Muscle layer of duodenum (tissue), 2 donors: ENCODE results near the gene SLMAP.
"Not testable (repeated sequence)": the region's sequence is repeated elsewhere in the genome, so short reads cannot be mapped to it uniquely, and the experiment has no call there.

Source experiments
- H3K27ac ChIP-seq: one replicate; pipeline ENCODE4 v1.7.0; 2013; ENCODE audit warnings: mild to moderate bottlenecking, low read length
- H3K27me3 ChIP-seq: one replicate; pipeline ENCODE4 v1.7.0; 2013; ENCODE audit warnings: low read depth, mild to moderate bottlenecking, control low read depth, low read length
- H3K36me3 ChIP-seq, 2 donors: one replicate each; pipeline ENCODE4 v1.7.0; 2013; ENCODE audit warnings: low read length in 2 of 2, control low read depth in 1 of 2, mild to moderate bottlenecking in 1 of 2; ENCODE audit not compliant: insufficient read depth in 2 of 2, control insufficient read depth in 1 of 2
- H3K4me1 ChIP-seq, 2 donors: one replicate each; pipeline ENCODE4 v1.7.0; 2013; ENCODE audit warnings: low read length in 2 of 2, mild to moderate bottlenecking in 2 of 2, control low read depth in 1 of 2, moderate library complexity in 1 of 2; ENCODE audit not compliant: insufficient read depth in 2 of 2, control insufficient read depth in 1 of 2
- H3K4me3 ChIP-seq, 2 donors: one replicate each; pipeline ENCODE4 v1.7.0; 2013; ENCODE audit warnings: low read length in 2 of 2, low read depth in 1 of 2, mild to moderate bottlenecking in 1 of 2
- H3K9me3 ChIP-seq, 2 donors: one replicate each; pipeline ENCODE4 v1.7.0; 2013; ENCODE audit warnings: low read length in 2 of 2, control low read depth in 1 of 2, mild to moderate bottlenecking in 1 of 2; ENCODE audit not compliant: control insufficient read depth in 1 of 2
- donor health status: healthy.

SLMAP gene

DNA sequence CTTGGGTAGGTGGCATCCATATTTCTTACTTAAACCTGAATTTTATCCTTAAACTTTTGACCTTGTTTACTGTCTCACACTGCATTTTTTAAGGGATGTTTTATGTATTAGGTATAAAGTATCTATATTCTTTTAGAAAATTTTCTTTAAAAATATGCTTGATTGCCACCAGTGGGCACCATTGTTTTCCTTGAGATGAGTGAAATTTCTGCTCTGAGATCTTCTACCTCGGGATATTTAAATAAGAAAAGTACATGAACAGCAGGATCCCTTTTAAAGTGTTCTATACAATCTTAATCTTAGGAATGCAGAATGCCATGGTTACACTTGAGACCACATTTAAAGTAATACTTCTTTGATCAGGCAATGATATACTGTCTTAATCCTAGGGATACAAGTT is 108.7 kb downstream of the SLMAP start:
- Histone ChIP-seq H3K36me3 (peaks cover 4 to 9% of the 10 kb centered on the region in 2 donors), H3K4me1 (no peaks in the 10 kb centered on the region), H3K27me3 (no peaks in the 10 kb centered on the region), H3K9me3 (no peaks in the 10 kb centered on the region), H3K4me3 (no peak overlapping the region), H3K27ac (no peak overlapping the region)

DNA sequence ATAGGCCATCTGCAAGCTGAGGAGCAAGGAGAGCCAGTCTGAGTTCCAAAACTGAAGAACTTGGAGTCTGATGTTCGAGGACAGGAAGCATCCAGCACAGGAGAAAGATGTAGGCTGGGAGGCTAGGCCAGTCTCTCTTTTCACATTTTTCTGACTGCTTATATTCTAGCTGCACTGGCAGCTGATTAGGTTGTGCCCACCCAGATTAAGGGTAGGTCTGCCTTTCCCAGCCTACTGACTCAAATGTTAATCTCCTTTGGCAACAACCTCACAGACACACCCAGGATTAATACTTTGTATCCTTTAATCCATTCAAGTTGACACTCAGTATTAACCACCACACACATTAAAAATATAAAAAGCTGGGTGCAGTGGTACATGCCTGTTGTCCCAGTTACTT is 113.0 kb downstream of the SLMAP start:
- not testable (repeated sequence) for H3K27ac ChIP-seq, H3K4me3 ChIP-seq, H3K36me3 ChIP-seq, H3K27me3 ChIP-seq, H3K9me3 ChIP-seq, H3K4me1 ChIP-seq

DNA sequence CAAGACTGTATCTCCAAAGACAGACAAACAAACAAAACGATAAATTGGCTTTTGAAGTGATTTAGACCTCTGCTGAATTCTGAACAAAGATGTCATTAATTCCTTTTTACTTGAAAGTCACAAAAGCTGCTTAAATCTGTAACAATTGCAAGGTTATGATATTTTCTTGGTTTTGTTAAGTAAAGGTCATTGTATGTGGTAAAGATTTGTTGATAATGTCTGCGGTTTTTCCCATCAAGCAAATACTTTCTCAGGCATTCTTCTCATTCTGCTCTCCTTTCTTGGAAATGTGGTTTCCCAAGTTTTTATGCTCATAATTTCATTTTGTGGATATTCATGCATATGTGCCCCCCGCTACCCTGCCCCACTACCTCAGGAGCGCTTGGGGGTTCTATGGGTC is 116.5 kb downstream of the SLMAP start:
- Histone ChIP-seq H3K4me3 (no peak overlapping the region), H3K4me1 (peaks cover 0 to 6% of the 10 kb centered on the region in 2 donors), H3K27me3 (no peaks in the 10 kb centered on the region), H3K9me3 (no peaks in the 10 kb centered on the region), H3K27ac (no peak overlapping the region), H3K36me3 (no peaks in the 10 kb centered on the region)

DNA sequence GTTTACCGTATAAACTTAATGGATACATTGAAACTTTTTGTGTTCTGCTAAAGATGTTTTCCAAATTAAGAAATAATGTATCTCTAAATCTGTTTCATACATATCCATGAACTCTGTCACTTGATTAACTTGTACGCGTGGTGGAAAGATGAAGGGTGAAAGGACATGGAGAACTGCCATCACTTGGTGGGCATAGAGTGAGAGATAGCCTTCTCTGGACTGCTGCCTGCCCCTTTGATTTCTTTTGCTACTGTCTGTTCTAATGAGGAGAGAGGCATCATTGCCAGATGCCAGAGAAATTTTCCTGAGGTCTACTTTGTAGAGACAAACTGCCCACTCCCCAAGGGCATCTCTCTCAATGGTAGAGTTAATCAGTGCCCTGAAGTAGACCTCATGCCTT is 120.5 kb downstream of the SLMAP start:
- H3K9me3 ChIP-seq, result no peaks in the 10 kb centered on the region
- H3K36me3 ChIP-seq, result no peaks in the 10 kb centered on the region
- H3K27me3 ChIP-seq, result no peaks in the 10 kb centered on the region
- H3K4me3 ChIP-seq, result no peak overlapping the region
- peaks cover 0 to 6% of the 10 kb centered on the region in 2 donors for H3K4me1 ChIP-seq
- no peak overlapping the region for H3K27ac ChIP-seq

DNA sequence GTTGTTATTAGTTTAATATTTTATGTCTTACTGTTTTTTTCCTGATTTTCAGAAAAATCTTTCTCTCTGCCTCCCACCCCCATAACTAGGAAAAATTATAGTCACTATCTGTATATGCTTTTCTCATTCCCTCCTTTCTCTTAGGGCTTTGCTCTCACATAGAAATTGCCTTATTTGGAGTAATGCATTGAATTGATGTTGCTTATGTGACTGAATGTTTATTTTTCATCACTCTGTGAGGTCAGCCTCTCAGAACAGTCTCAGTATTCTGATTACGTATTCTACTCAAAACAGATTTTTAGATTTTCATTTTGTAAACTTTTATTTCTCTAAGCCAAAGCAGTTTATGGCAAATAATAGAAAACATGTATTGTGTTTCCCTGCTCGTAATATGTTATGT is 121.0 kb downstream of the SLMAP start:
- Histone ChIP-seq H3K4me1 (peaks cover 0 to 6% of the 10 kb centered on the region in 2 donors), H3K27ac (no peak overlapping the region), H3K9me3 (no peaks in the 10 kb centered on the region), H3K36me3 (no peaks in the 10 kb centered on the region), H3K27me3 (no peaks in the 10 kb centered on the region), H3K4me3 (no peak overlapping the region)

DNA sequence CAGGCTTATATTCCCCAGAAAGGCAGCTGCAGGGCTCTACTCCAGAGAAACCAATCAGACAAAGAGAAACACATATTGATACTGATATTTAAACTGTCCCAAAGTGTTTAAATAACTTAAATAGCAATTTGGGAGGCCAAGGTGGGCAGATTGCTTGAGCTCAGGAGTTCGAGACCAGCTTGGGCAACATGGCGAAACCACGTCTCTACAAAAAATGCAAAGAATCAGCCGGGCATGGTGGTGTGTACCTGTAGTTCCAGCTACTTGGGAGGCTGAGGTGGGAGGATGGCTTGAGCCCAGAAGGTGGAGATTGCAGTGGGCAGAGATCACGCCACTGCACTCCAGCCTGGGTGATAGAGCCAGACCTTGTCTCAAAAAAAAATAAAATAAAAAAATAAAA is 128.3 kb downstream of the SLMAP start:
- H3K36me3 ChIP-seq, H3K27me3 ChIP-seq, H3K27ac ChIP-seq, H3K4me1 ChIP-seq, H3K9me3 ChIP-seq, H3K4me3 ChIP-seq: not testable (repeated sequence)

DNA sequence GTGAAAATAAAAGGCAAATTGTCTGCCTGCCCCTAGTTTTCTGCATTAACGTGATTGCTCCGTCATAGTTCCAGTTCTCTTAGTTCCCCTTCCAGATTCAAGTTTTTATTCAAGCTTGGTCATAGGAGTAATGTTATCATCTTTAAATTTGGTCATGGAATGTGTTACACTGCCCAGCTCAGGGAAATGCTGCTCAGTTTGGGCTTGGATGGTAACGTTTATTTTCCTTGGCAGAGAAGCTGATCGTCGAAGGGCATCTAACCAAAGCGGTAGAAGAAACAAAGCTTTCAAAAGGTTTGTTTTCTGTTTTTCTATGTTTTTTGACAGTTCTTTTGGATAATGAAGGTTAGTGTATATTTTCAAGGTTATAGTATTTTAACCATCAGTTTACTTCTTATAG is 133.7 kb downstream of the SLMAP start:
- H3K27me3 ChIP-seq, result no peaks in the 10 kb centered on the region
- no peaks in the 10 kb centered on the region for H3K9me3 ChIP-seq
- H3K36me3 ChIP-seq, result peaks cover 0 to under 1% of the 10 kb centered on the region in 2 donors
- H3K4me1 ChIP-seq, result peaks cover 0 to 2% of the 10 kb centered on the region in 2 donors
- H3K4me3 ChIP-seq, result peak overlapping the region; percentile 59 to 63
- H3K27ac ChIP-seq, result peak overlapping the region; percentile 95

DNA sequence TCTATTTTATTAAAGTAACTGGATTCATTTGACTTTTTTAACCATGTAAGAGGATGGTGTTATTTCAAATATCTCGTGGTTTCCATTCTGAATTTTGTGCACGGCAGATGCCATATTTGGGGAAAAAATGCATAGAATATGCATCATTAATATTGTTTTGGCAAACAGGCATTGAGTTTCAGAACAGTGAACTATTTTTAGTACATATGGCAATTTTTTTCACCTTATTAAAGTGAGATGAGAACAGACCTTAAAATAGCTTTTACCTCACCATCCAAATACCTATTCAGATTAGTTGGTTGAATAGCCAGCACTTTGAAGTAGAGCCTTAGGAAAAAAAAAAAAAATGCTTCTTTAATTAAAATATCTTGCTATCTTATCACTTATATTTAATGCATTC is 134.8 kb downstream of the SLMAP start:
- H3K4me3 ChIP-seq, result peak overlapping the region; percentile 59 to 63
- peaks cover 0 to 7% of the 10 kb centered on the region in 2 donors for H3K4me1 ChIP-seq
- peak overlapping the region; percentile 95 for H3K27ac ChIP-seq

DNA sequence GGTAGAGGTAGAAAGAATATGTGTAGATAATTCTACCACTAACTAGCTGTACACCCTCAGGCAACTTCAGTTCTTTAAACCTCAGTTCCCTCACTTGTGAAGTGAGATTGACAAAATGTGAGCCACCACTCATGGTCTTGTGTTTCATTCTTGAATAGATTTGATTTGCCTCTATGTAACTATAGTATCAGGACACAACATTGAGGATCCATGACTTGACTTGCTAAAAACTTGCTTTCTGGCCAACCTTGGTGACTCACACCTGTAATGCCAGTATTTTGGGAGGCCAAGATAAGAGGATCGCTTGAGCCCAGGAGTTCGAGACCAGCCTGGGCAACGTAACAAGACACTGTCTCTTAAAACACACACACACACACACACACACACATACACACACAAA is 136.3 kb downstream of the SLMAP start:
- H3K36me3 ChIP-seq, result peaks cover 3 to 8% of the 10 kb centered on the region in 2 donors
- peak overlapping the region; percentile 59 to 63 for H3K4me3 ChIP-seq
- peak overlapping the region; percentile 95 for H3K27ac ChIP-seq
- no peaks in the 10 kb centered on the region for H3K27me3 ChIP-seq
- no peaks in the 10 kb centered on the region for H3K9me3 ChIP-seq
- peaks cover 0 to 21% of the 10 kb centered on the region in 2 donors for H3K4me1 ChIP-seq

More for the DNA sequence above, 134.8 kb downstream of the SLMAP start:
- Histone ChIP-seq H3K27me3 (no peaks in the 10 kb centered on the region), H3K36me3 (no peaks in the 10 kb centered on the region), H3K9me3 (no peaks in the 10 kb centered on the region)

DNA sequence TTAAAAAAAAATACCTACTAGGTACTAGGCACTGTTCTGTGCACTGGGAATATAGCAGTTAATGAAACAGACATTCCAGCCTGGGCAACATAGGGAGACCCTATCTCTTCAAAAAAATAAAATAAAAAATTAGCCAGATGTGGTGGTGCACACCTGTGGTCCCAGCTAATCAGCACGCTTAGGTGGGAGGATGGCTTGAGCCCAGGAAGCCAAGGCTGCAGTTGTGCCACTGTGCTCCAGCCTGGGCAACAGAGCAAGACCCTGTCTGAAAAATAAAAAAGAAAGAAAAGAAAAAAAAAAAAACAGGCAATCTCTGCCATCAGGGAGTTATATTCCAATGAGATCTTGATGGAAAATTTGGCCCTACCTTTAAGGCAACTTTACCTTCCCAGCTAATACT is 137.0 kb downstream of the SLMAP start:
- Histone ChIP-seq H3K36me3 (peaks cover 3 to 13% of the 10 kb centered on the region in 2 donors), H3K4me3 (peak overlapping the region in 1 of 2 donors; percentile 59), H3K9me3 (no peaks in the 10 kb centered on the region), H3K27ac (peak overlapping the region; percentile 24), H3K27me3 (no peaks in the 10 kb centered on the region), H3K4me1 (peaks cover 0 to 28% of the 10 kb centered on the region in 2 donors)

DNA sequence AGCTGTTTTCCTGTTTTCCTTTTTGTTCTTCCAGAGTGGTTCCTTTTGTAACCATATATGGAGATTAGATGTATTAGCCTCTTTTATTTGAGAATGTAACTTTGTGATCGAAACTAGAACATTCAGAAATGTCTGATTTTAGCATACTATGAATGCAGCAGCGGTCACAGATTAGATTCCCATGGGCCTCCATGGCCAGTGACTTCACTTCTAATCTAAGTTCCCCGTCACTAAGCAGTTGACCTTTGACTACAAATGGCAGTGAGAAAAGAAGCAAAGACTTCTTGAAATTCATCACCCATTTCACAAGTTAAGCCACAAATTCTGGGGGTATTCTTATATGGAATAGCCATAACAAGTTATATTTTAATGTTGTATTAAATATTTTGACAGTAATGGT is 137.6 kb downstream of the SLMAP start:
- H3K4me3 ChIP-seq, result peak overlapping the region in 1 of 2 donors; percentile 59
- H3K4me1 ChIP-seq, result peaks cover 0 to 33% of the 10 kb centered on the region in 2 donors
- no peaks in the 10 kb centered on the region for H3K27me3 ChIP-seq
- H3K9me3 ChIP-seq, result no peaks in the 10 kb centered on the region
- H3K36me3 ChIP-seq, result peaks cover 3 to 13% of the 10 kb centered on the region in 2 donors
- H3K27ac ChIP-seq, result peak overlapping the region; percentile 24

DNA sequence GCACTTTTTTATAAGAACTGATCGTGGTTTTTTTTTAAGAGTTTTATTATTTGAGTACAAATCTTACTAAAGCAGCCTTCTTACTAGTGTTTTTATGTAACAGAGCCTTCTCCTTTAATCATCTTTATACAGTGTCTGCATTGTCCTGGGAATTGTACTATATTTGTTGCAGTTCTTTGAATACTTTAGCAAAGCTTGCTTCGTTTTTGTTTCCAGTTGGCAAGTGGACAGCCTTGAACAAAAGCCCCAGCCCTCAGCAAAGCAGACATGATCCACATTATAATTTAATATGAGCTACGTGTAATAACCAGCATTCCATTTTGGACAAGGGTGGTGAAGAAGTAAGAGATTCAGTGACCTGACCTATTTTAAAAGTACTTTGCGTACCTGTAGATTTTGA is 139.9 kb downstream of the SLMAP start:
- Histone ChIP-seq H3K27me3 (no peaks in the 10 kb centered on the region), H3K4me1 (peaks cover 0 to 45% of the 10 kb centered on the region in 2 donors), H3K36me3 (peaks cover 8 to 17% of the 10 kb centered on the region in 2 donors), H3K4me3 (peak overlapping the region in 1 of 2 donors; percentile 28), H3K27ac (peak overlapping the region; percentile 39), H3K9me3 (no peaks in the 10 kb centered on the region)
